CD4-positive, alpha-beta T cell (primary cell): ENCODE data around the gene NATD1. TPM values are rescaled to one million over a fixed set of nuclear protein-coding genes. Genes with fewer than 3 reads are reported as not detected.
"Not testable (repeated sequence)": the region's sequence is repeated elsewhere in the genome, so short reads cannot be mapped to it uniquely, and the experiment has no call there.

Experiments used
- ATAC-seq: fragments of 200-7000 bp; cut with Tn5 transposase; one replicate; pipeline ENCODE4 v1.10.0; 2022; ENCODE audit warnings: mild to moderate bottlenecking; ENCODE audit not compliant: poor library complexity
- CTCF ChIA-PET: fragments of 350-600 bp; sonication (Branson Sonifier 250); formaldehyde crosslinking; loops from one replicate; lab custom pipeline; 2021; ENCODE audit warnings: antibody characterized with exemption, inconsistent platforms; lab: Charles Lee
- POLR2A ChIA-PET: fragments of 350-600 bp; sonication (Branson Sonifier 250); formaldehyde crosslinking; loops from one replicate; lab custom pipeline; 2021; ENCODE audit warnings: antibody characterized with exemption, inconsistent platforms; lab: Charles Lee
- DNase-seq, 14 experiments: peaks; one replicate each; pipeline ENCODE4 v3.0.0-alpha.2; 2013 to 2020; ENCODE audit warnings: mixed read lengths in 2 of 14
- H3K27ac ChIP-seq, 2 donors: one replicate each; pipeline versions ENCODE4 v1.5.1 to v1.7.0; 2013; ENCODE audit warnings: low read length in 2 of 2, low read depth in 1 of 2, mild to moderate bottlenecking in 1 of 2
- H3K27me3 ChIP-seq, 2 experiments: 1 replicate in 1 of 2; 2 replicates in 1 of 2; pipeline versions ENCODE4 v1.6.1 to v1.7.0; 2013; ENCODE audit warnings: low read length in 2 of 2, control low read depth in 1 of 2, mild to moderate bottlenecking in 1 of 2, moderate library complexity in 1 of 2; ENCODE audit not compliant: insufficient read depth in 2 of 2, control insufficient read depth in 1 of 2
- H3K36me3 ChIP-seq: one replicate; pipeline ENCODE4 v1.6.1; 2013; ENCODE audit warnings: low read length, control low read depth; ENCODE audit not compliant: insufficient read depth
- H3K4me1 ChIP-seq: one replicate; pipeline ENCODE4 v1.6.1; 2013; ENCODE audit warnings: low read length, control low read depth; ENCODE audit not compliant: insufficient read depth
- H3K4me3 ChIP-seq: one replicate; pipeline ENCODE4 v1.5.1; 2013; ENCODE audit warnings: mild to moderate bottlenecking, low read length, moderate library complexity
- H3K9me3 ChIP-seq, 2 experiments: 1 replicate in 1 of 2; 2 replicates in 1 of 2; pipeline versions ENCODE4 v1.6.1 to v1.7.0; 2013; ENCODE audit warnings: low read length in 2 of 2, mild to moderate bottlenecking in 2 of 2, control low read depth in 1 of 2, moderate library complexity in 1 of 2; ENCODE audit not compliant: control insufficient read depth in 1 of 2, insufficient read depth in 1 of 2
- H3K27ac Mint-ChIP-seq: one replicate; pipeline ENCODE4 v1.8.0; 2020; ENCODE audit warnings: mixed read lengths
- H3K27me3 Mint-ChIP-seq: one replicate; pipeline ENCODE4 v1.8.0; 2021; ENCODE audit warnings: mixed read lengths
- H3K36me3 Mint-ChIP-seq: one replicate; pipeline ENCODE4 v1.8.0; 2021; ENCODE audit warnings: low read depth, mixed read lengths
- H3K4me1 Mint-ChIP-seq: one replicate; pipeline ENCODE4 v1.8.0; 2021; ENCODE audit warnings: low read depth, mixed read lengths
- H3K4me3 Mint-ChIP-seq: one replicate; pipeline ENCODE4 v1.8.0; 2020; ENCODE audit warnings: mild to moderate bottlenecking, mixed read lengths
- H3K9me3 Mint-ChIP-seq: one replicate; pipeline ENCODE4 v1.8.0; 2020; ENCODE audit warnings: mixed read lengths
- CTCF ChIP-seq: fragments of 200-600 bp; IDR thresholded peaks from one replicate; pipeline ENCODE4 v1.8.0; 2022; ENCODE audit warnings: antibody characterized with exemption, mild to moderate bottlenecking
- intact Hi-C, 2 experiments: fragments of 100-400 bp; cut with DNase I in 1 of 2; cut with micrococcal nuclease in 1 of 2; formaldehyde crosslinking; loops; one replicate each; pipeline versions ENCODE4 v1.15.1 to v1.9.0; 2023 to 2025; cut with DNase I, micrococcal nuclease
- total RNA-seq, 174 experiments: library from RNA in 2 of 174; stranded (reverse) in 2 of 174; gene quantifications; one replicate each; pipeline ENCODE4 v1.2.3 and lab custom pipeline; 2021 to 2026

Gene NATD1
- total RNA-seq, 2 experiments from 2014 or later = 5.9 to 6.1 TPM

- no peaks in the 10 kb centered on the region for H3K4me1 ChIP-seq
- intact Hi-C loops = no loop called here
- ChIA-PET POLR2A (no interaction called here), CTCF (no interaction called here)
- Mint-ChIP-seq H3K27ac (no peak overlapping the region), H3K4me1 (no peaks in the 10 kb centered on the region), H3K36me3 (no peaks in the 10 kb centered on the region), H3K27me3 (no peaks in the 10 kb centered on the region), H3K9me3 (peaks cover 7% of the 10 kb centered on the region), H3K4me3 (no peak overlapping the region)
- TF ChIP-seq CTCF = no peak
- no peak for ATAC-seq
- H3K4me3 ChIP-seq = no peak overlapping the region
- H3K27me3 ChIP-seq = no peaks in the 10 kb centered on the region
- peaks cover 0 to 4% of the 10 kb centered on the region in 2 experiments for H3K9me3 ChIP-seq
- H3K36me3 ChIP-seq = no peaks in the 10 kb centered on the region
- no peak for DNase-seq
- H3K27ac ChIP-seq = no peak overlapping the region
Observed at GRCh38 chr17:21231533-21231932, 21.7 kb downstream of the NATD1 start.

- H3K4me1 ChIP-seq = no peaks in the 10 kb centered on the region
- Mint-ChIP-seq H3K4me3 (no peak overlapping the region), H3K9me3 (peaks cover 7% of the 10 kb centered on the region), H3K27me3 (no peaks in the 10 kb centered on the region), H3K27ac (no peak overlapping the region), H3K36me3 (no peaks in the 10 kb centered on the region), H3K4me1 (no peaks in the 10 kb centered on the region)
- no peak for TF ChIP-seq CTCF
- no peak for ATAC-seq
- no peak overlapping the region for H3K4me3 ChIP-seq
- peaks cover 0 to 4% of the 10 kb centered on the region in 2 experiments for H3K9me3 ChIP-seq
- H3K27me3 ChIP-seq = no peaks in the 10 kb centered on the region
- ChIA-PET CTCF (no interaction called here), POLR2A (no interaction called here)
- no peaks in the 10 kb centered on the region for H3K36me3 ChIP-seq
- intact Hi-C loops = no loop called here
- DNase-seq = no peak
- no peak overlapping the region for H3K27ac ChIP-seq
Observed at GRCh38 chr17:21228845-21229244, 24.4 kb downstream of the NATD1 start.

- no peak for DNase-seq
- H3K36me3 Mint-ChIP-seq = no peaks in the 10 kb centered on the region
- ChIA-PET POLR2A (no interaction called here), CTCF (no interaction called here)
- no peak overlapping the region for H3K27ac Mint-ChIP-seq
- peaks cover 7% of the 10 kb centered on the region for H3K9me3 Mint-ChIP-seq
- H3K27me3 Mint-ChIP-seq = no peaks in the 10 kb centered on the region
- TF ChIP-seq CTCF = no peak
- no peaks in the 10 kb centered on the region for H3K4me1 Mint-ChIP-seq
- Histone ChIP-seq H3K4me3 (no peak overlapping the region), H3K27me3 (no peaks in the 10 kb centered on the region), H3K9me3 (peaks cover 0 to 4% of the 10 kb centered on the region in 2 experiments), H3K36me3 (no peaks in the 10 kb centered on the region), H3K27ac (no peak overlapping the region), H3K4me1 (no peaks in the 10 kb centered on the region)
- H3K4me3 Mint-ChIP-seq = no peak overlapping the region
- ATAC-seq = no peak
- intact Hi-C loops = no loop called here
Observed at GRCh38 chr17:21228111-21228510, 25.1 kb downstream of the NATD1 start.

- H3K36me3 ChIP-seq, POLR2A ChIA-PET, H3K9me3 ChIP-seq, H3K27ac ChIP-seq, ATAC-seq, H3K4me1 Mint-ChIP-seq, H3K36me3 Mint-ChIP-seq, DNase-seq, H3K27me3 Mint-ChIP-seq, H3K4me1 ChIP-seq, CTCF ChIA-PET, H3K9me3 Mint-ChIP-seq, H3K4me3 ChIP-seq, H3K27ac Mint-ChIP-seq, H3K27me3 ChIP-seq, H3K4me3 Mint-ChIP-seq, intact Hi-C loops: not testable (repeated sequence)
Observed at GRCh38 chr17:21227277-21227676, 25.9 kb downstream of the NATD1 start.
